Activated effector memory CD4-positive, alpha-beta T cell treated with Interleukin-2 at 50 U/mL for 16 hours (primary cell): ENCODE results near the gene PSMF1.

Source experiments
- DNase-seq: peaks from one replicate; pipeline ENCODE4 v3.0.0-alpha.2; 2020

PSMF1 gene

GRCh38 chr20:1165521-1165920 lies 47.1 kb downstream of the PSMF1 start:
- no peak for DNase-seq

- DNase-seq: no peak
Observed at GRCh38 chr20:1165941-1166340, 47.5 kb downstream of the PSMF1 start.

GRCh38 chr20:1166948-1167720 lies 48.7 kb downstream of the PSMF1 start:
- no peak for DNase-seq

- DNase-seq: no peak
Observed at GRCh38 chr20:1169224-1169623, 50.8 kb downstream of the PSMF1 start.

- no peak for DNase-seq
Observed at GRCh38 chr20:1171461-1172093, 53.2 kb downstream of the PSMF1 start.

GRCh38 chr20:1173698-1174097 lies 55.3 kb downstream of the PSMF1 start:
- no peak for DNase-seq

GRCh38 chr20:1174787-1175186 lies 56.4 kb downstream of the PSMF1 start:
- no peak for DNase-seq

GRCh38 chr20:1177680-1178079 lies 59.3 kb downstream of the PSMF1 start:
- no peak for DNase-seq

- DNase-seq: no peak
Observed at GRCh38 chr20:1178103-1178502, 59.7 kb downstream of the PSMF1 start.

- no peak for DNase-seq
Observed at GRCh38 chr20:1178623-1179022, 60.2 kb downstream of the PSMF1 start.

GRCh38 chr20:1180949-1181348 lies 62.5 kb downstream of the PSMF1 start:
- no peak for DNase-seq

GRCh38 chr20:1182106-1182505 lies 63.7 kb downstream of the PSMF1 start:
- no peak for DNase-seq

- no peak for DNase-seq
Observed at GRCh38 chr20:1183153-1183552, 64.8 kb downstream of the PSMF1 start.

- no peak for DNase-seq
Observed at GRCh38 chr20:1184260-1184637, 65.8 kb downstream of the PSMF1 start.

- no peak for DNase-seq
Observed at GRCh38 chr20:1184638-1185315, 66.4 kb downstream of the PSMF1 start, which contains the start of gene TMEM74B. Gene TMEM74B, minus strand, starts transcription at chr20:1184981. Its CDS starts 1,180 bp downstream, at chr20:1183801.

- DNase-seq: no peak
Observed at GRCh38 chr20:1185316-1185741, 66.9 kb downstream of the PSMF1 start.

- no peak for DNase-seq
Observed at GRCh38 chr20:1185790-1186334, 67.5 kb downstream of the PSMF1 start.

GRCh38 chr20:1186367-1186991 lies 68.1 kb downstream of the PSMF1 start:
- no peak for DNase-seq

- no peak for DNase-seq
Observed at GRCh38 chr20:1187605-1188171, 69.3 kb downstream of the PSMF1 start.

GRCh38 chr20:1188347-1188746 lies 69.9 kb downstream of the PSMF1 start:
- no peak for DNase-seq

GRCh38 chr20:1189827-1190226 lies 71.4 kb downstream of the PSMF1 start:
- DNase-seq: no peak

GRCh38 chr20:1190847-1191246 lies 72.4 kb downstream of the PSMF1 start:
- DNase-seq: no peak

- DNase-seq: no peak
Observed at GRCh38 chr20:1191299-1191698, 72.9 kb downstream of the PSMF1 start.
